NCI-H1930 (cell line): ENCODE data around the gene EXD2.
"Not testable (repeated sequence)": the region's sequence is repeated elsewhere in the genome, so short reads cannot be mapped to it uniquely, and the experiment has no call there.

Experiments
- DNase-seq, 2 experiments: peaks; one replicate each; lab custom pipeline; 2025; lab: John Stamatoyannopoulos, UW

The EXD2 gene, protein sequence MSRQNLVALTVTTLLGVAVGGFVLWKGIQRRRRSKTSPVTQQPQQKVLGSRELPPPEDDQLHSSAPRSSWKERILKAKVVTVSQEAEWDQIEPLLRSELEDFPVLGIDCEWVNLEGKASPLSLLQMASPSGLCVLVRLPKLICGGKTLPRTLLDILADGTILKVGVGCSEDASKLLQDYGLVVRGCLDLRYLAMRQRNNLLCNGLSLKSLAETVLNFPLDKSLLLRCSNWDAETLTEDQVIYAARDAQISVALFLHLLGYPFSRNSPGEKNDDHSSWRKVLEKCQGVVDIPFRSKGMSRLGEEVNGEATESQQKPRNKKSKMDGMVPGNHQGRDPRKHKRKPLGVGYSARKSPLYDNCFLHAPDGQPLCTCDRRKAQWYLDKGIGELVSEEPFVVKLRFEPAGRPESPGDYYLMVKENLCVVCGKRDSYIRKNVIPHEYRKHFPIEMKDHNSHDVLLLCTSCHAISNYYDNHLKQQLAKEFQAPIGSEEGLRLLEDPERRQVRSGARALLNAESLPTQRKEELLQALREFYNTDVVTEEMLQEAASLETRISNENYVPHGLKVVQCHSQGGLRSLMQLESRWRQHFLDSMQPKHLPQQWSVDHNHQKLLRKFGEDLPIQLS

GRCh38 chr14:69191340-69192111, at the start of gene EXD2:
TSS of gene EXD2 (plus strand) at chr14:69191498. CDS start at chr14:69209471, 17,973 bp downstream.
- peak; percentile 90 for DNase-seq

DNA sequence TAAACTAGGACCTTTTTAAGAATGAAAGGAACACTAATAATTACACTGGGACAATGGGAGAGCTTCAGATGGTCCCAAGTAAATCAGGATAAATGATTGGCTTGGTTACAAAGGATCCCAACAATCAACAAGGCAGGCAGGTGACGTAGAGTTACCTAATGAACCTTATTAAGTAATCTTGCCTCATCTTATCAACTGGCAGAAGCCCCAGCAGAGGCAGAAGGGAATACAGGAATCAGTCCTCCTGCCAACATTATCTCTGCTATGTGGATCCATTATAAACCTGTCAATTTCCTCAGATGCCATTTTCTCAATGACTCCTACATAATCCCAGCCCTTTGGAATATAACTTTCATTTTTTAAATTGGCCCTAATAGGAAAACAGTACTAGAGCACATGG, 49.7 kb upstream of the EXD2 start:
- no peak for DNase-seq

DNA sequence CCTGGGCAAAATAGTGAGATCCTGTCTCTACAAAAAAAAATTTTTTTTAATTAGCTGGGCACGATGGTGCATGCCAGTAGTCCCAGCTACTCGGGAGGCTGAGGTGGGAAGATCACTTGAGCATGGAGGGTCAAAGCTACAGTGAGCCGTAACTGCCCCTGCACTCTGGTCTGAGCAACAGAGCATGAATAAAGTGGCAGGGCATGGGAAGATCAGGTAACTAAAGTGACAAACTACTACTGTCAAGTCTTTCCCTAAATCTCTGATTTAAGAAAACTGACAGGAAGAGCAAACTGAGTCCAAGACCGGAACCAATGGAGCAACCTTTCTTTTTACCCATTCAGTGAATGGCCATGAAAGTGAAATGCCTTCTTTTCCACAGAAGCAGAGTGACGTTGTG, 49.2 kb upstream of the EXD2 start:
- DNase-seq: no peak

- no peak for DNase-seq
These were observed 41.6 kb upstream of the EXD2 start for GRCh38 chr14:69149461-69150244.

DNA sequence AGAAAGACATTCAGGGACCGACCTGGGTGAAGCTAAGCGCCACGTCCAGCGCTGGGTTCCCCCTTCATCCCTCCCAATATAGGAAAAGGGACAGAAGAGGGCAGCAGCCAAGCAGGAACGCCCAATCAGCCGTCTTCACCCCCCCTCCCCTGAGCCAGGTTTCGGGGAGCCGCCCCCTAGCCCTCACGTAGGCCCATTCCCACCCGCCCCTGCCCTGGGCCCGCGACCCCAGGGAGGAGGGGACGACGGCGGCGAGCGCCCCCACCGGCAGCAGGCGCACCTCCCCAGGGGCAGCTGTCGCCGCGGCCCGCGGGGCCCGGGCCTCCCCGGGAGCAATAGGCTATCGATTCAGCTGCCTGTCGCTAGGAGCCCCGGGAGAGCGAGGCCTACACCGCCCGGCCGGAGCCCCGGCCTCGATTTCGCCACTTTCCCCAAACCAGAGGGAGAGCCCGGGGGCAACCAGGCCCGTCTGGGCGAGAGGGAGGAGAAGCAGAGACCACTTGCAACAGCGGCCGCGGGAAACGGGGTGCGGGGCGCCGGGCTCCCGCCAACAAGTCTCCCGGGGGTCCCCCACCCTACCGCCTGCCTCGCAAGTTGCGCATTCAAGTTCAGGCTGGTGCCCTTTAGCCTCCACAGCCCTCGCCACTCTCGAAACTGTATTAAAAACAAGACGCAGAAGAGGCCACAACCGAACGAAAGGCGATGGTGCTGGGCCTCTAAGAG, 39.7 kb upstream of the EXD2 start:
- DNase-seq: peak; percentile 55 to 70

DNA sequence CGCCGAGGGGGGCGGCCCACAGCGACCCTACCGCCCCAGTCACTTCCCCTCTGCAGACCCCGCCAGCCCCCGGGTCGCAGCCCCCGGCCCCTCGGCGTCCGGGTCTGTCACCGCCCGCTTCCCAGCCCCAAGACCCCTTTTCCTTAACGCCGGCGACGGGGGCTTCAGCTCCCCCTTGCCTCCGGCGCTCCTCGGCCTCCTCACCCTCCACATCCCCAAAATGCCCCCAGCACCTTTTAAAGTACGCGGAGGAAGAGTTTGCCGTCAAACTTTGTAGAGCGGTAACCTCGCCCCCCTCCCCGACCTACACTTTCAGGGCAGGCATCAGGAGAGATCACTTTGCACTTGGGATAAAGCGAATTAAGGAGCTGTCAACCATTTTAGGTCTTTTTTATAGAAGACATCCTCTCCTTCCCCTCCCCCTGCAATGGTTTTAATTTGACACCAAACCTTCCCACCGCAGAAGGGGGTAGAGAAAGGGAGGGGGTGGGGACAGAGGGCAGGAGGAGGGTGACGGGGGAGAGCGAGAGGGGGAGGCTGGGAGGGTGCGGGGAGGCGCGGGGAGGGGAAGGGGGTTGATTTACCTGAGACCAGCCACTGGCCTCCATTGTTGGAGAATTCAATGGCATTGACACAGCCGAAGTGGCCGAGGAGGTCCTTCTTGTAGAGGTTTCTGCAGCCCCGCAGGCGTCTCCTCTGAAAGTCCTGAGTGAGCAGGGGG, 39.0 kb upstream of the EXD2 start:
- DNase-seq: no peak

- peak; percentile 83 to 92 for DNase-seq
These were observed 38.5 kb upstream of the EXD2 start, which contains the start of gene DCAF5 for GRCh38 chr14:69152902-69153151. TSS of gene DCAF5 (minus strand) at chr14:69153119. CDS start at chr14:69152978, 141 bp downstream.

- no peak for DNase-seq
These were observed 38.0 kb upstream of the EXD2 start for GRCh38 chr14:69153152-69153872.

- no peak for DNase-seq
These were observed 37.4 kb upstream of the EXD2 start for GRCh38 chr14:69153873-69154270.

DNA sequence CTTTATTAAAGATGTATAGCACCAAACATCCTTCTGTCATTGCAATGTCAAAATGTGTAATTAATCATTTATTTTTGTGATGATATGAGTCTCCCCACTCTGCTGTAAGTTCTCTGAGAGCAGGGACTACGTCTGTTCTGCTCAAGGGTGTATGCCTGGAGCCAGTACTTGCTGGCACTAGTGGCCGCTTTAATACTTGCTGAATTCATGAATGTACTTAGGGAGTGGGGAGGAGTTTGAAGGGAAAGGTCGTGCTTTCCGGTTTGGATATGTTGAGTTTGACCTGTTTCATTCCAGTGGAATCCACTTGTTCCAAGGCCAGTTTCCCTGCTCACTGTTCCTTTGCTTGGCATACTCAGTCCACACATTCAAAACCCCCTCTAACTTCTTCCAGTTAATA, 36.5 kb upstream of the EXD2 start:
- no peak for DNase-seq

DNA sequence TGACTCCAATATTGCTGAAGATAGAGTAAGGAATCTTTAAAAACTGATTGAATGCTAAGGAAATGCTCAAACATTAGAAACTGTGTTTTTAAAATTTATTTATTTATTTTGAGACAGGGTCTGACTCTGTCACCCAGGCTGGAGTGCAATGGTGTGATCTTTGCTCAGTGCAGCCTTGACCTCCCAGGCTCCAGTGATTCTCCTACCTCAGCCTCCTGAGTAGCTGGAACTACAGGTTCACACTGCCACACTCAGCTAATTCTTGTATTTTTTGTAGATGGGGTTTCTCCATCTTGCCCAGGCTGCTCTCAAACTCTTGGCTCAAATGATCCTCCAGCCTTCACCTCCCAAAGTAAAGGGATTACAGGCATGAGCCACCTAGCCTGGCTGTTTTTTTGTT, 35.1 kb upstream of the EXD2 start:
- no peak for DNase-seq

DNA sequence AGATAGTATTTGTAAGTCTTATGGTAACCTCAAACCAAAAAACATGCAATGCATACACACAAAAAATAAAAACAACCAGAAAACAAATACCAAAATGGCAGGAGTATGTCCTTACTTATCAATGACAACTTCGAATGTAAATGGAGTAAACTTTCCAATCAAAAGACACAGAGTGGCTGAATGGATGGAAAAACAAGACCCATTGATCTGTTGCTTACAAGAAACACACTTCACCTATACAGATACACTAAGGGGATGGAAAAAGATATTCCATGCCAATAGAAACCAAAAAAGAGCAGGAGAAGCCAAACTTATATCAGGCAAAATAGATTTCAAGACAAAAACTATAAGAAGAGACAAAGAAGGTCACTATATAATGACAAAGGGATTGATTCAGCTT, 29.7 kb upstream of the EXD2 start:
- DNase-seq: no peak

GRCh38 chr14:69165787-69166186, 25.5 kb upstream of the EXD2 start:
- DNase-seq: not testable (repeated sequence)

GRCh38 chr14:69170839-69171238, 20.5 kb upstream of the EXD2 start:
- no peak for DNase-seq

- no peak for DNase-seq
These were observed 19.7 kb upstream of the EXD2 start for GRCh38 chr14:69171569-69171968.

- DNase-seq: no peak
These were observed 16.2 kb upstream of the EXD2 start for GRCh38 chr14:69175130-69175529.

DNA sequence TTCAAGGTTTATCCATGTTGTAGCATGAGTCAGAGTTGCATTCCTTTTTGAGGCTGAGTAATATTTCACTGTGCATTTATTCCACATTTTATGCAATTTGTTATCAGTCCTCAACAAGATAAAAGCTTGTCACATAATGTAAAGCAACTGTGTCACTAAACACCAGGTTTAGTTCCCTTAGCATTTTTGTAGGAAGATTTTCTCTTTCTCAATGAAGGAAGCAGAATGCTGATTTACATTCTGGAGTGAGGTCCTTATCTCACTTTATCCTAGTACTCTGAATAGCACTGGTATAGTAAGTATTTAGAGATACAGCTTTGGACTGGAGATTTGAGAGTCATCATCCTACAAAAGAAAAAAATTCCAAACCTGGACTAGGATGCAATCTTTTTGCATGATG, 9.8 kb upstream of the EXD2 start:
- no peak for DNase-seq

DNA sequence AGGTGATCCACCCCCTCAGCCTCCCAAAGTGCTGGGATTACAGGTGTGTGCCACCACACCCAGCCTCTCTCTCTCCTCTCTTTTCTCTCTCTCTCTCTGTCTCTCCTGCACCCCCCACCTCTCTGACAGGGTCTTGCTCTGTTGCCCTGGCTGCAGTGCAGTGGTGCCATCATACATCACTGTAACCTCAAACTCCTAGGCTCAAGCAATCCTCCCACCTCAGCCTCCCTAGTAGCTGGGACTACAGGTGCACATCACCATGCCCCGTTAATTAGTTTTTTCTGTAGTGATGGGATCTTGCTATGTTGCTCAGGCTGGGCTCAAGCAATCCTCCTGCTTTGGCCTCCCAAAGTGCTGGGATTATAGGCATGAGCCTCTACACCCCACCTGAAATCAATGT, 8.7 kb upstream of the EXD2 start:
- DNase-seq: not testable (repeated sequence)

DNA sequence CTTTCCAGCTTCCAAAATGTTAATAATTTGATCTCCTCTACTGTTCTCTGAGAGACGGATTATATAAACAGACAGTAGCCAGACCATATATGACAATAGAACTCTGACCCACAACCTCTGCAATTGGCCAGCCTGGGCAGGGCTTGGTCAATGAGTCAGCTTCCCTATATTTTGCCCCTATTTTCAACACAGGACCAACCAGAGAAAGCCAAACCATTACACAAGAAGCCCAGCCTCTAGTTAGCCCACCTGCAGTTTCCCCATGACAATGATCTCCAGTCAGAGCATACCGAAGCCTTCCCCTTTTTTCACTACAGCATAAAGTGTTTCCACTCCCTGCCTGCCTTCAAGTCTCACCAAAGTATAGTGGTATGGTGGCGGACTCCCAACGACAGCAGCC, 7.6 kb upstream of the EXD2 start:
- DNase-seq: no peak

GRCh38 chr14:69190191-69190590, 1.1 kb upstream of the EXD2 start:
- DNase-seq: no peak
